Activated CD4-positive, alpha-beta T cell treated with anti-CD3 and anti-CD28 coated beads, Interleukin-2, amount 10 ng/mL, durations not matched to agents 24 days and 14 days (primary cell): Measurements from ENCODE around the gene ALDH1L1. TPM values are rescaled to one million over a fixed set of nuclear protein-coding genes. Genes with fewer than 3 reads are reported as not detected.
A peak's percentile ranks its signal among the peaks of the same experiment; 100 is the strongest.

ENCODE experiments used
- DNase-seq: peaks from one replicate; pipeline ENCODE4 v3.0.0; 2022
- H3K27ac Mint-ChIP-seq: one replicate; pipeline ENCODE4 v1.8.0; 2022; ENCODE audit warnings: mild to moderate bottlenecking, mixed read lengths
- H3K27me3 Mint-ChIP-seq: one replicate; pipeline ENCODE4 v1.8.0; 2022; ENCODE audit warnings: mixed read lengths
- H3K36me3 Mint-ChIP-seq: one replicate; pipeline ENCODE4 v1.8.0; 2022; ENCODE audit warnings: low read depth, mild to moderate bottlenecking, mixed read lengths
- H3K4me1 Mint-ChIP-seq: one replicate; pipeline ENCODE4 v1.8.0; 2021; ENCODE audit warnings: mixed read lengths
- H3K4me3 Mint-ChIP-seq: one replicate; pipeline ENCODE4 v1.8.0; 2022; ENCODE audit warnings: mild to moderate bottlenecking, moderate library complexity, mixed read lengths
- H3K9me3 Mint-ChIP-seq: one replicate; pipeline ENCODE4 v1.8.0; 2021; ENCODE audit warnings: mixed read lengths
- intact Hi-C: fragments of 100-400 bp; cut with micrococcal nuclease; formaldehyde crosslinking; loops from one replicate; pipeline ENCODE4 v1.15.1; 2023
- total RNA-seq: library from RNA; stranded (reverse); gene quantifications from 2 replicates; pipeline ENCODE4 v1.2.3, GENCODE V29; 2022

ALDH1L1 gene
- total RNA-seq: not detected in 2 replicates

GRCh38 chr3:126180477-126181397 is at the start of gene ALDH1L1:
Gene ALDH1L1 (minus strand): TSS chr3:126180586. CDS start chr3:126160979, 19,607 bp downstream.
- peaks cover 36% of the 10 kb centered on the region for H3K27me3 Mint-ChIP-seq
- no peaks in the 10 kb centered on the region for H3K36me3 Mint-ChIP-seq
- intact Hi-C loops: no loop called here

DNA sequence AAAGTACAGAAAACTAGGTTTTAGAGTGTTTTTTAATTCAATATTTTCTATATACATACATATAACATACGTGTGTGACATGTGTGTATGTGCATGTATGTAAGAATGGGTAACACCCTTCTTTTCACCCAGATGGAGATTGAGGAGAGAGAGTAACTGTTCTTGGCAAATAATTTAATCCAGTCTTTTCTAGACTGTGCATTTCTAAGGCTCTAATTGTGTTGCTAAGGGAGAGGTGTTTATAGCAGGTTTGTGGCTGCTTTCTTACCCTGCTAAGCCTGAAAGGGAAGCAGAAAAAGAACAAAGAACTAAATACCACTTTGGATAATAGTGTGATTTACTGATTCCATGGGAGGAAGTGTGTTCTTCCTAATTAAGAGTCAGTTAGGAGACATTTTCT is 46.0 kb upstream of the ALDH1L1 start:
- no peaks in the 10 kb centered on the region for H3K9me3 Mint-ChIP-seq
- no peaks in the 10 kb centered on the region for H3K36me3 Mint-ChIP-seq
- no peak overlapping the region for H3K27ac Mint-ChIP-seq
- H3K27me3 Mint-ChIP-seq: peaks cover 15% of the 10 kb centered on the region
- H3K4me3 Mint-ChIP-seq: no peak overlapping the region
- DNase-seq: no peak
- intact Hi-C loops: no loop called here
- no peaks in the 10 kb centered on the region for H3K4me1 Mint-ChIP-seq

More at GRCh38 chr3:126180477-126181397, at the start of gene ALDH1L1:
- Mint-ChIP-seq H3K4me3 (no peak within 1 kb of the TSS), H3K27ac (no peak within 1 kb of the TSS), H3K9me3 (no peaks in the 10 kb centered on the region), H3K4me1 (no peaks in the 10 kb centered on the region)
- DNase-seq: peak; percentile 38

DNA sequence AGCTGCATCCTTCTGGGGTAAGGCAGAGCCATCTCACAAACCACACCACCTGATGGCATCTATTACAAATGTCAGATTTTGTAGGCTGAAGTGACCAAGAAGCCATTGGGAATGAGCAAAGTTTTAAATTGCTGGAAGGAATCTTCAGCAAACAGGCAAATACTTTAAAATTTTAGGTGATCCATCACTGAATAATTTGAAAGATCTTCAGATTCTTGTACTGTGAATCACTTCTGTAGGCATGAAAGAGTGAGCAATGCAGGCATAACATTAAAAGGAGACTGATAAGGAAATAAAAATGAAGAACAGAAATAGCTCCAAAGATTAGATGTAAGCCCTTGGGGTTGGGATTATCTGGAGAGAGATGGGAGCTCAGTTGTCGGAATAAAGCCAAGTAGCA is 36.0 kb upstream of the ALDH1L1 start:
- DNase-seq: no peak
- H3K27me3 Mint-ChIP-seq: peaks cover 42% of the 10 kb centered on the region
- peaks cover 4% of the 10 kb centered on the region for H3K9me3 Mint-ChIP-seq
- H3K4me1 Mint-ChIP-seq: no peaks in the 10 kb centered on the region
- intact Hi-C loops: no loop called here
- no peaks in the 10 kb centered on the region for H3K36me3 Mint-ChIP-seq
- H3K27ac Mint-ChIP-seq: no peak overlapping the region
- H3K4me3 Mint-ChIP-seq: no peak overlapping the region

DNA sequence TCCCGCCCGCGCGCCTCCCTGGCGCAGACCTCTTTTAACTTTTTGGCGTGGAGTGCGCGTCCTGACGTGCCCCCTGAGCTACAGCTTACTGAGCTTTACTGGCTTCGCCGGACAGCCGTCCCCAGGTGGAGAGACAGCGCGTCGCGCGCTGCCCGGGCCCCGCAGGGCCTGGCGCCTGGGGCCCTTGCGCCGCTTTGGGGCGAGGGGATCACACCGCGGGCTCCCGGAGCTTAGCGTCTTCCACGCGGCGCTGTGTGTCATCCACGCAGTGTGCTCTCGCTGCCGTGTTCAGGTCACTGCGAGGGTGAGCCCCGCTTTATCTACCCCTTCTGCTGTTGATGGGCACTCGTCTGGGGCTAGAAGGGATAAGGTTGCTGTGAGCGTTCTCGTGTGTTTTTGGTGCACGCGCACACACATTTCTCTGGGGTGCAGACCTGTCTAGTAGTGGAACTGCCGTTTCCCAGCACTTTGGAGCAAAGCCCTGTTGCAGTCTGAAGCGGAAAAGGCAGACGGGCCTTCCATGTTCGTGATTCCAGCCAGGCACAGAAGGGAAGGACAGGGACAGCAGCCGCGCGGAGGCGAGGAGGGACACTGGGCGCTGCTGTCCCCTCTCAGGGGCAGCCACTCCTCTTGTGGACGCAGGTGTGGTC is 33.1 kb upstream of the ALDH1L1 start:
- no peak for DNase-seq
- H3K27me3 Mint-ChIP-seq: peaks cover 43% of the 10 kb centered on the region
- no peaks in the 10 kb centered on the region for H3K4me1 Mint-ChIP-seq
- no peaks in the 10 kb centered on the region for H3K9me3 Mint-ChIP-seq
- no peaks in the 10 kb centered on the region for H3K36me3 Mint-ChIP-seq
- intact Hi-C loops: no loop called here
- no peak overlapping the region for H3K4me3 Mint-ChIP-seq
- no peak overlapping the region for H3K27ac Mint-ChIP-seq

- H3K36me3 Mint-ChIP-seq: no peaks in the 10 kb centered on the region
- DNase-seq: no peak
Observed at GRCh38 chr3:126212620-126213378, 32.4 kb upstream of the ALDH1L1 start.

GRCh38 chr3:126212250-126212619 is 31.8 kb upstream of the ALDH1L1 start:
- Mint-ChIP-seq H3K4me1 (no peaks in the 10 kb centered on the region), H3K27me3 (peaks cover 41% of the 10 kb centered on the region)

More at GRCh38 chr3:126212620-126213378, 32.4 kb upstream of the ALDH1L1 start:
- peaks cover 43% of the 10 kb centered on the region for H3K27me3 Mint-ChIP-seq
- H3K27ac Mint-ChIP-seq: no peak overlapping the region
- H3K4me1 Mint-ChIP-seq: no peaks in the 10 kb centered on the region
- intact Hi-C loops: no loop called here
- no peak overlapping the region for H3K4me3 Mint-ChIP-seq
- H3K9me3 Mint-ChIP-seq: no peaks in the 10 kb centered on the region

GRCh38 chr3:126211569-126211968 is 31.2 kb upstream of the ALDH1L1 start:
- DNase-seq: no peak
- Mint-ChIP-seq H3K27ac (no peak overlapping the region), H3K4me3 (no peak overlapping the region), H3K4me1 (no peaks in the 10 kb centered on the region), H3K27me3 (peaks cover 38% of the 10 kb centered on the region), H3K9me3 (no peaks in the 10 kb centered on the region), H3K36me3 (no peaks in the 10 kb centered on the region)
- intact Hi-C loops: no loop called here

More at GRCh38 chr3:126212250-126212619, 31.8 kb upstream of the ALDH1L1 start:
- H3K4me3 Mint-ChIP-seq: no peak overlapping the region
- H3K9me3 Mint-ChIP-seq: no peaks in the 10 kb centered on the region
- intact Hi-C loops: no loop called here
- H3K27ac Mint-ChIP-seq: no peak overlapping the region
- H3K36me3 Mint-ChIP-seq: no peaks in the 10 kb centered on the region
- DNase-seq: no peak

- Mint-ChIP-seq H3K27ac (no peak overlapping the region), H3K27me3 (peaks cover 36% of the 10 kb centered on the region), H3K9me3 (no peaks in the 10 kb centered on the region), H3K4me1 (no peaks in the 10 kb centered on the region), H3K36me3 (no peaks in the 10 kb centered on the region), H3K4me3 (no peak overlapping the region)
- intact Hi-C loops: no loop called here
- no peak for DNase-seq
Observed at GRCh38 chr3:126210606-126211005, 30.2 kb upstream of the ALDH1L1 start.

GRCh38 chr3:126209741-126210140 is 29.4 kb upstream of the ALDH1L1 start:
- no peak overlapping the region for H3K4me3 Mint-ChIP-seq
- no peaks in the 10 kb centered on the region for H3K9me3 Mint-ChIP-seq
- no peaks in the 10 kb centered on the region for H3K4me1 Mint-ChIP-seq
- DNase-seq: no peak
- H3K27ac Mint-ChIP-seq: no peak overlapping the region
- H3K27me3 Mint-ChIP-seq: peaks cover 33% of the 10 kb centered on the region
- no peaks in the 10 kb centered on the region for H3K36me3 Mint-ChIP-seq
- intact Hi-C loops: no loop called here

- DNase-seq: no peak
- Mint-ChIP-seq H3K4me3 (no peak overlapping the region), H3K27me3 (peaks cover 23% of the 10 kb centered on the region), H3K9me3 (no peaks in the 10 kb centered on the region), H3K27ac (no peak overlapping the region), H3K4me1 (no peaks in the 10 kb centered on the region), H3K36me3 (no peaks in the 10 kb centered on the region)
- intact Hi-C loops: no loop called here
Observed at GRCh38 chr3:126208606-126209256, 28.3 kb upstream of the ALDH1L1 start.

GRCh38 chr3:126208182-126208581 is 27.8 kb upstream of the ALDH1L1 start:
- intact Hi-C loops: no loop called here
- Mint-ChIP-seq H3K9me3 (no peaks in the 10 kb centered on the region), H3K36me3 (no peaks in the 10 kb centered on the region), H3K4me1 (no peaks in the 10 kb centered on the region), H3K27me3 (peaks cover 20% of the 10 kb centered on the region), H3K4me3 (no peak overlapping the region), H3K27ac (no peak overlapping the region)
- DNase-seq: no peak

DNA sequence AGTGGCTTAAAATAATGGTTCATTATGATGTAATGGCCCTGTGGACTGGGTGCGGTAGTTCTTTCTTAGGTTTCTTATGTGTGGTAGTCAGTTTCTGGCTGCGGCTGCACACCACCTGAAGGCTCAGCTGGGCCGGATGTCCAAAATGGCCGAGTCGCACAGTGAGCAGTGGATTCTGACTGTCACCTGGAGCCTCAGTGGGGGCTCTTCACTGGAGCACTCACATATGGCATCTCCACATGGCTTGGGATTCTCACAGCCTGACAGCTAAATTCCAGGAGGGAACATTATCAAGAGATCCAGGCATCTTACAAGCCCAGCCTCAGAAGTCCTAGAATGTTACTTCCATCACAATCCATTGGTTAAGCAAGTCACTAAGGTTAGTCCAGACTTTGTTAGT is 26.8 kb upstream of the ALDH1L1 start:
- Mint-ChIP-seq H3K27me3 (peaks cover 15% of the 10 kb centered on the region), H3K36me3 (no peaks in the 10 kb centered on the region), H3K4me1 (no peaks in the 10 kb centered on the region), H3K4me3 (no peak overlapping the region), H3K27ac (no peak overlapping the region), H3K9me3 (no peaks in the 10 kb centered on the region)
- intact Hi-C loops: no loop called here
- DNase-seq: no peak
